Nephron progenitor cell (in vitro differentiated cells): ENCODE measurements around the gene NEB.

ENCODE experiments used
- DNase-seq: peaks from one replicate; pipeline ENCODE4 v3.0.0; 2021
- H3K27ac Mint-ChIP-seq: 2 replicates; pipeline ENCODE4 v1.8.0; 2021; ENCODE audit warnings: mild to moderate bottlenecking, moderate library complexity, mixed read lengths
- H3K27me3 Mint-ChIP-seq: 2 replicates; pipeline ENCODE4 v1.8.0; 2021; ENCODE audit warnings: mild to moderate bottlenecking, low read depth, mixed read lengths; ENCODE audit not compliant: poor library complexity
- H3K36me3 Mint-ChIP-seq: 2 replicates; pipeline ENCODE4 v1.8.0; 2021; ENCODE audit warnings: low read depth, mixed read lengths
- H3K4me1 Mint-ChIP-seq: 2 replicates; pipeline ENCODE4 v1.8.0; 2021; ENCODE audit warnings: mixed read lengths
- H3K4me3 Mint-ChIP-seq: 2 replicates; pipeline ENCODE4 v1.8.0; 2021; ENCODE audit warnings: mild to moderate bottlenecking, moderate library complexity, mixed read lengths
- H3K9me3 Mint-ChIP-seq: 2 replicates; pipeline ENCODE4 v1.8.0; 2021; ENCODE audit warnings: mild to moderate bottlenecking, moderate library complexity, mixed read lengths
- TF ChIP-seq, protein P1 (sequence below): fragments of 200-600 bp; sonication (generic); IDR thresholded peaks from 2 replicates; pipeline ENCODE4 v1.5.0; 2021; ENCODE audit warnings: antibody characterized with exemption

NEB gene

DNA sequence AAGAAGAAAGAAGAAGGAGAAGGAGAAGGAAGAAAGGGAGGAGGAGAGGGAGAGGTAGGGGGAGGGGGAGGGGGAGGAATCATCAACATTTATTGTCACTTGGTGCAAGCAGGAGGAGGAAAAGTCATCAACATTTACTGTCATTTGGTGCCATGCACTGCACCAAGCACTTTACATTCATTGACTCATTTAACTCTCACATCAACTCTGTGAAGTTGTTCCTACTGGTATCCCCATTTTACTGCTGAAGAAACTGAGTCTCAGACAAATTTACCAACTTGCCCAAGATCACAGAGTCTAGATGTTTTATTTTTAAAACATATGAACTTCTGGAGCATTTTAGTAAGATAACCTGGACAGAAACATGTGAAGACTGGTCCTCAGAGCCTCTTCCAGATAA is 46.7 kb upstream of the NEB start:
- DNase-seq = no peak
- Mint-ChIP-seq H3K4me3 (no peak overlapping the region), H3K4me1 (no peaks in the 10 kb centered on the region), H3K27me3 (no peaks in the 10 kb centered on the region), H3K36me3 (peaks cover 82% of the 10 kb centered on the region), H3K27ac (no peak overlapping the region), H3K9me3 (peaks cover 23% of the 10 kb centered on the region)
- TF ChIP-seq, protein P1, sequence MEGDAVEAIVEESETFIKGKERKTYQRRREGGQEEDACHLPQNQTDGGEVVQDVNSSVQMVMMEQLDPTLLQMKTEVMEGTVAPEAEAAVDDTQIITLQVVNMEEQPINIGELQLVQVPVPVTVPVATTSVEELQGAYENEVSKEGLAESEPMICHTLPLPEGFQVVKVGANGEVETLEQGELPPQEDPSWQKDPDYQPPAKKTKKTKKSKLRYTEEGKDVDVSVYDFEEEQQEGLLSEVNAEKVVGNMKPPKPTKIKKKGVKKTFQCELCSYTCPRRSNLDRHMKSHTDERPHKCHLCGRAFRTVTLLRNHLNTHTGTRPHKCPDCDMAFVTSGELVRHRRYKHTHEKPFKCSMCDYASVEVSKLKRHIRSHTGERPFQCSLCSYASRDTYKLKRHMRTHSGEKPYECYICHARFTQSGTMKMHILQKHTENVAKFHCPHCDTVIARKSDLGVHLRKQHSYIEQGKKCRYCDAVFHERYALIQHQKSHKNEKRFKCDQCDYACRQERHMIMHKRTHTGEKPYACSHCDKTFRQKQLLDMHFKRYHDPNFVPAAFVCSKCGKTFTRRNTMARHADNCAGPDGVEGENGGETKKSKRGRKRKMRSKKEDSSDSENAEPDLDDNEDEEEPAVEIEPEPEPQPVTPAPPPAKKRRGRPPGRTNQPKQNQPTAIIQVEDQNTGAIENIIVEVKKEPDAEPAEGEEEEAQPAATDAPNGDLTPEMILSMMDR = no peak

DNA sequence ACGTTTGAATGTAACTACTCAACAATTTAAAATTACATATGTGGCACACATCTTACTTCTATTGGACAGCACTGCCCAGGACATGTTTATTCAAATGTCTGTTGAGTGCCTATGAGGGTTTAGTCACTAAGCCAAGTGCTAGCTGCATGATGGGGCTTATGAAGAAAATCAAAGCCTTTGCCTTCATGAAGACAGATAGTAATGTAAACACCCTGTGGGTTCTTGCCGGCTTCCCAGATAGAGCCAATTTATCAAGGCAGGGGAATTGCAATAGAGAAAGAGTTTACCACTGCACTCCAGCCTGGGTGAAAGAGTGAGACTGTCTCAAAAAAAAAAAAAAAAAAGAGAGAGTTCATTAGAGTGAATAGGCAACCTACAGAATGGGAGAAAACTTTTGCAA is 43.7 kb upstream of the NEB start:
- H3K4me1 Mint-ChIP-seq = no peaks in the 10 kb centered on the region
- no peak overlapping the region for H3K4me3 Mint-ChIP-seq
- peaks cover 75% of the 10 kb centered on the region for H3K36me3 Mint-ChIP-seq
- no peaks in the 10 kb centered on the region for H3K27me3 Mint-ChIP-seq
- H3K9me3 Mint-ChIP-seq = peaks cover 23% of the 10 kb centered on the region
- no peak for DNase-seq
- TF ChIP-seq, protein P1 = no peak
- no peak overlapping the region for H3K27ac Mint-ChIP-seq

DNA sequence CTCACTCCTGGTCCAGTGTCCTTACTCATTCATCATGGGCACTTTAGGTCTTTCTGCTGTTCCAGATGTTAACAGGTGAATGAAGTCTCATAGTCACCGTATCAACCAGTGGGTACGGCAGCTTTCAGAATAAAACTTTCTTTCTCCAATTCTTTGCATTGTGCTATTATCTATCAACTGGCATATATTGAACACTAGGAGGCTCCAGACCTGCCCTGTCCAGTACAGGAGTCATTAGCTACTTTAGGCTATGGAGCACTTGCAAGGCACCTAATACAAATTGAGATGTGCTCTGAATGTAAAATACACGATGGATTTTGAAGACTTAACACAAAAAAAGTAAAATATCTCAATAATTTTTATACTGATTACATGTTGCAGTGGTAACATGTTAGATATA is 43.2 kb upstream of the NEB start:
- Mint-ChIP-seq H3K4me3 (no peak overlapping the region), H3K27ac (peak overlapping the region; percentile 64), H3K27me3 (no peaks in the 10 kb centered on the region), H3K4me1 (no peaks in the 10 kb centered on the region), H3K9me3 (peaks cover 23% of the 10 kb centered on the region), H3K36me3 (peaks cover 71% of the 10 kb centered on the region)
- TF ChIP-seq, protein P1 = no peak
- DNase-seq = no peak

DNA sequence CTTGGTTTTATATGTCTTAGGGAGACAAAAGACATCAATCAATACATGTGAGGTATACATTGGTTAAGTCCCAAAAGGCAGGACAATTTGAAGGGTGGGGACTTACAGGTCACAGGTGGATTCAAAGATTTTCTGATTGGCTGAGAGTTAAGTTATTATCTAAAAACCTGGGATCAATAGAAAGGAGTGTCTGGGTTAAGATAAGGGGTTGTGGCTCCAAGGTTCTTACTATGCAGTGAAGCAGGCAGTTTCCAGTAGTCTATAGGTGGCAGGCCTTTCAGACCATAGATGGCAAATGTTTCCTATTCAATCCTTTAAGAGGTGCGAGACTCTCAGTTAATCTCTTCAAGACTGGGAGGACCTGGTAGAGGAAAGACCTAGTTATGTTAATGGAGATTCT is 42.1 kb upstream of the NEB start:
- Mint-ChIP-seq H3K27me3 (no peaks in the 10 kb centered on the region), H3K9me3 (peaks cover 23% of the 10 kb centered on the region), H3K4me1 (no peaks in the 10 kb centered on the region), H3K36me3 (peaks cover 64% of the 10 kb centered on the region), H3K4me3 (no peak overlapping the region), H3K27ac (no peak overlapping the region)
- DNase-seq = no peak
- TF ChIP-seq, protein P1 = no peak

DNA sequence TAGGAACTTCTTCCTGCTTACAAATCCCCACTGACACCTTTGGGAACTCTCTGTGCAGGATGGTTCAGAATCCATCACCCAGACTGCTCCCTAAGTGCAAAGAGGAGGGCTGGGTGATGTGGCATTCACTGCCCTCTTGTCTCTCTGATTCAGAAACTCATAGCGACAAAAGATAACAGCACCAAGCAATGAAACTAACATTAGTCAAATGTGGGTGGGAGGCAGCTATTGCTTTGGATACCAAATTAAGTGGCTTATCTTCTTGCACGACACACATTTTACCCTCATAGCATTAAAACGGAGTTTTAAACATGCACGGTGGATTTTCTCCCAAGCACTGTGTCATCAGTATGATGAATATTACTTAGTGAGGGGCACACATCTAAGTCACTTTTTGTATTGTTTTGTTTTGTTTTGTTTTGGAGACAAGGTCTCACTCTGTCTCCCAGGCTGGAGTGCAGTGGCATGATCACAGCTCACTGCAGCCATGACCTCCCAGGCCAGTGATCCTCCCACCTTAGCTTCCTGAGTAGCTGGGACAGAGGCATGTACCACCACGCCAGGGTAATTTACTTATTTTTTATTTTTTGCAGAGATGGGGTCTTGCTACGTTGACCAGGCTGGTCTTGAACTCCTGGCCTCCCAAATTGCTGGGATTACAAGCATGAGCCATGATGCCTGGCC is 40.9 kb upstream of the NEB start:
- no peak for DNase-seq
- H3K27me3 Mint-ChIP-seq = no peaks in the 10 kb centered on the region

More for the DNA sequence above, 40.9 kb upstream of the NEB start:
- peaks cover 56% of the 10 kb centered on the region for H3K36me3 Mint-ChIP-seq
- peaks cover 23% of the 10 kb centered on the region for H3K9me3 Mint-ChIP-seq
- H3K4me3 Mint-ChIP-seq = no peak overlapping the region
- peak overlapping the region; percentile 25 for H3K27ac Mint-ChIP-seq
- TF ChIP-seq, protein P1 = no peak
- no peaks in the 10 kb centered on the region for H3K4me1 Mint-ChIP-seq
